HG02870 (cell line): ENCODE measurements around the gene PCK1.

Experiments used
- ATAC-seq: cut with Tn5 transposase; IDR thresholded peaks from one replicate; pipeline ENCODE4 v1.9.1; 2021; ENCODE audit warnings: mild to moderate bottlenecking, moderate library complexity; ENCODE audit not compliant: unreplicated experiment

PCK1 gene

DNA sequence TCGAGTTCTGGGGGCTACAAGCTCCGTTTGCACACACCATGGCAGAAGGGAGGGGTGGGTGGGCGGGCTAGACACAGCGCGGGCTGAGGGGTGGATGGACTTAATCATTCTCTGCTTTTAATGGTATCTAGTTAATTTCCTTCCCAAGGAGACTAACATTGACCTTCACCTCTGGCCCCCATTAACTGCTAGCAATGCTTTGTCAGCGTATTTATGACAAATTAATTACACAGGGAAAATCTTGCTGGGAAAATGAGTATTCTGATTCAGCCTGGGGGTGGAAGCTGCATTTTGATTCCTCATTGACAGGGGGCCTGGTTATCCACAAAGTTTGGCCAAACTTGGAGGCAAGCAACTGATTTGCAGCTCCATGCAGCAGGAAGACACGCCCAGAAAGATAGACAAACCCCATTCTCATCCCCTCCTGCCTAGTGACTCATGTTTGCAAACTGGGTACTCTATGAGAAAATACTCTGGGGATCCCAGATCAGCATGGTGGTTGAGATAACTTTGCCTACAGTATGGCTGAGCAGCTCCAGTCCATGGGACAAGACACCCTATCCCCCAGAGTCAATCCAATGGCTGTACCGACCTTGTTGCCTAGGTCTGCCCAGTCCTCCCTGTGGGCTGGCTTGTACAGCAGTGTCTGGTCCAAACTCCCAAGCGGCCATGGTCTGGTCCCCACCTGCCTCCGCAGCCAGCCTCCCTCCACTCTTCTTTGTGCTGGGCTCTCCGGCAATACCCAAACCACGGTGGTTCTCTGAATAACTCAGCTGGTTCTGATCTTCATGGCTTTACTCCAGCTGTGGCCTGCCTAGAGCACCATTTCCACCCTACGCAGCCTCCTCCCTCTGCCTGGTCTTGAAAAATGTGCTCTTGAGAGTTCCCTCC, 39.7 kb downstream of the PCK1 start:
- peak; percentile 62 for ATAC-seq

DNA sequence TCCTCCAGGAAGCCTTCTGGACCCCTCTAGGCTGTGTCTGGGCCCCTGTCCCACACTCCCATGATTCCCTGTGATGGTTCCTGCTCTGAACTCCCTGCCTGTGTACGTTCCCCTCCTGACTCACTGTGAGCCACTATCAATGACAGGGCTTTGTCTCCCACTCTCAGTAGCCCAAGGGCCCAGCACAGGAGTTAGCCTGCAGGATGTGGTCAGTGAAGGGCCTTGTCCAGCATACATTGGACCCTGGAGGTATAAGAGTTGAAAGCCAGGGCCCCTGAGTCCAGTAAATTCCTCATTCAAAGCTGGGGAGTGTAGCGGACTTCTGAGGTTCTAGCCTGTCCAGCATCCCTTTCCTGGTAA, 40.3 kb downstream of the PCK1 start:
- no peak for ATAC-seq

- no peak for ATAC-seq
Observed at GRCh38 chr20:57601737-57602136, 40.8 kb downstream of the PCK1 start.

DNA sequence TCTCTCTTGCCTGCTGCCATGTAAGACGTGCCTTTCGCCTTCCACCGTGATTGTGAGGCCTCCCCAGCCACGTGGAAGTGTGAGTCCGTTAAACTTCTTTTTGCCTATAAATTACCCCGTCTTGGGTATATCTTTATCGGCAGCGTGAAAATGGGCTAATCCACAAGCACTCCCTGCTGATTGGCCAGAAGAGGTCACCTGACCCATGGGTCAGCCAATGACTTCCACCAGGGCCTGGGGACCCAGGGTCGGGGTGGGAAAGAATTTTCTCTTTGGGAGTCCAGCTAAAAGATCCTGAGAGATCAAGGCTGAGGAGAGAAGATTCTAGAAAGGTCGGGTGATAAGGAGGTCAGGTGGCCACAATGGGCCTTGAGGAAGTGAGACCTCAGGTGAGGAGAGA, 42.2 kb downstream of the PCK1 start:
- no peak for ATAC-seq

DNA sequence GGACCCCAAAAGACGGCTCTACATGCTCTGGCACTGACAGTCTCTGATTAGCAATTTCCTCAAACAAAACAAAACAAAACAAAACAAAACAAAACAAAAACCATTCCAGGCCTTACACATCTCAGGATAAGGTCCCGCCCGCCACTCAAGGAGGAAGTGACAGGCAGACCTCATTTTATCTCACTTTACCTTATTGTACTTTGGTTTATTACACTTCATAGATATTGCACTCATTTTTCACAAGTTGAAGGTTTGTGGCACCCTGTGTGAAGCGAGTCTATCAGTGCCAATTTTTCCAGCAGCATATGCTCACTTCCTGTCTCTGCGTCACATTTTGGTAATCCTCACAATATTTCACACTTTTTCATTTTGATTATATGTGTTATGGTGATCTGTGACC, 44.1 kb downstream of the PCK1 start:
- no peak for ATAC-seq

DNA sequence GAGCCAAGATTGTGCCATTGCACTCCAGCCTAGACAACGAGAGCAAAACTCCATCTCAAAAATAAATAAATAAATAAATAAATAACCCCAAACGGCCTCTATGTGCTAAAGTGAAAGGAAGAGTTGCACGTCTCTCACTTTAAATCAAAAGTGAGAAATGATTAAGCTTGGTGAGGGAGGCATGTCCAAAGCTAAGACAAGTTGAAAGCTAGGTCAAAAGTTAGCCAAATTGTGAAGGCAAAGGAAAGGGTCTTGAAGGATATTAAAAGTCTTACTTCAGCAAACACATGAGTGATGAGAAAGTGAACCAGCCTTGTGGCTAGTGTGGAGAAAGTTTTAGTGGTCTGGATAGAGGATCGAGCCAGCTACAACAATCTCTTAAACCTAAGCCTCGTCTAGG, 45.0 kb downstream of the PCK1 start:
- no peak for ATAC-seq

DNA sequence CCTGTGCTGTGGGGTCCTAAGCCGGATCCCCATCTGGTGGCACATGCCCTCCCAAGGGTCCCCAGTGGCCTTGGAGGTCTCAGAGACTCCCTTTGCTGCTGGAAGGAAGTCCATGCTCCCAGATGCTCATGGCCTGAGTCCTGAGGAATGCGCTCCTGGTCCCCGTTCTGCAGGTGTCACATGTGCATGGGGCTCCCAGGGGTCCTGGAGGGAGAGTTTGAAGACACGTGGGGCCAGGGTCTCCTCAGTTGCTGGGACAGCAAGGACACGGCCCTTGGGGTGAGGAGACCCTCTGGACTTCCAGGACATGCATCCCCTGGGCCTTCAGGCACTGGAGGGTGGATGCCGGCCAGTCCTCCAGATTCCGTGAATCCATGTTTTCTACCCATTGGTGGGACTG, 47.6 kb downstream of the PCK1 start:
- ATAC-seq: no peak

GRCh38 chr20:57609086-57609841, 48.4 kb downstream of the PCK1 start:
- ATAC-seq: no peak

- ATAC-seq: no peak
Observed at GRCh38 chr20:57609842-57610167, 48.9 kb downstream of the PCK1 start.

DNA sequence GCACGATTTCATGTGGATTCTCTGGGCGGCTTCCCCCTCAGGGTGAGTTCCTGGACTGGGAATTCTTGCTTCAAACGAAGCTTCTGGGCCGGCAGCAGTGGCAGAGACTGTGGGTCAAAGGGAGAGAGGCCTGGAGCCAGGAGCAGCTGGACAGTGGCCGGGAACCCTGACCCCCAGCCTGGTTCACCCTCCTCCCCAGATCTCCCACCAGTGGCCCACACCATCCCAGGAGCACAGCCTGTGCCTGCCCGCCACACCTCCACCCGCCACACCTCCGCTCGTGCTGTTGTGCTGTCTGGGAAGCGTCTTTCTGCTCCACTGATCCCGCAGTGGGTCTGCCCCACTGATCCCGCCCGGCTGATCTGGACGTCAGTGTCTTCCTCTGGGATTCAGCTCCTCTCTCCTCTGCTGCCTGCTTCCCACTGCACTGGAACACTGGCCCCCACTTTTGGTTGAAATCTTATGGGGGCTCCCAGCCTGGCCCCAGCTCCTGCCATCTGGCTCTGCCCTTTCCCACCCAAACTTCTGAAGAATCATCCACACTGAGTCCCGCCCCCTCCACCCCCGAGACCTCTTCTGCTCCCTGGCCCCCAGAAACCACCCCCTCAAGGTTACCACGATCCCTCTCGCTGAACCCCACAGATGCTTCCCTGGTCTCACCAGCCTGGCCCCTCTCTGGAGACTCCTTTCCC, 49.5 kb downstream of the PCK1 start:
- no peak for ATAC-seq

DNA sequence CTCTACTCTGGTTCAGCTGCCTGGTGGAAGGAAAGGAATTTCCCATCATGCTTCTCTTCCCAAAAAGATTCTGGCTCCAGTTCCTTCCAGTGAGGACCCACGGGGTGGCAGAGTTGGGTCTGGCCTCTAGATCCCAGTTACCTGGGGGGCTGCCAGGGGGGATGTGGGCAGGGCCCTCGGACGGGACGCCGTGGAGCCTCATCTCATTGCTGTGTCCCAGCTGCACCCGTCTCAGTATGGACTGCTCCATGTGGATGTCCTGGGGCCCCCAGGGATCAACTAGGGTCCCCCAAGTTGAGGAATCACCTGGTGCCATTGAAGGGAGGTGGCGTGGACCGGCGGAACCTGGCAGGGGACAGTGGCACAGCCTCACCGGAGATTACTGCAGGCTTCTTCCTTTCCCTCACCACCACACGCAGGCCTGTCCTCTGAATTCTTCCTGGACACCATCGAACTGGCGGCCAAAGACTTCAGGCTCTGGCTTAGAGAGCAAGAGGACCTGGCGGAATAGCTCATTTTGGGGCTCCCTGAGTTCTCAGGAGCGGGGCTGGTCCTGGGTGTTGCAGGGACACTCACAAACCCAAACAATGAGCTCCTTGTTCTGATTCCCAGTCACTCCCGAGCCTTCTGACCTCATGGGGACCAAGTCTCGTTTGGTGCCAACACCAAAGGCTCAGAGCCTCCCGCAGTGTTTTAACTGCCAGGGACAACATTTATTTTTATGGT, 50.8 kb downstream of the PCK1 start:
- ATAC-seq: no peak

DNA sequence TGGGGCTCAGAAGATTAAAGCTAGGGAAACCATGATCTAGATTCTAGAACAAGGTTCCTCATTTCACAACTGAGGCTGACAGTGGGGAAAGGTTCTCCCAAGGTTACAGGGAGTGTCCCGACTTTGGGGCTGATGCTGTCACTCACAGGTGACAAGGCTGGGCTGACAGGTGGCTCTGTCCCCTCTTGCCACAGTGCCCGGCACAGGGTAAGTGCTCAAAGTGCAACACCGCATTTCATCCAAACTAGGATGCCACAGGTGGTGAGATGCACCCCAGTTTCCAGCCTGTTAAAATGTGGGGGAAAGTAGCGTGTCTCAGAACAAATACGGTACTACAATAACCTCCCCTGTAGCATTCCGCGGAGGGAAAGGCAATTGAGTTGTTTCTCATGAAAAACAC, 51.5 kb downstream of the PCK1 start:
- ATAC-seq: no peak

DNA sequence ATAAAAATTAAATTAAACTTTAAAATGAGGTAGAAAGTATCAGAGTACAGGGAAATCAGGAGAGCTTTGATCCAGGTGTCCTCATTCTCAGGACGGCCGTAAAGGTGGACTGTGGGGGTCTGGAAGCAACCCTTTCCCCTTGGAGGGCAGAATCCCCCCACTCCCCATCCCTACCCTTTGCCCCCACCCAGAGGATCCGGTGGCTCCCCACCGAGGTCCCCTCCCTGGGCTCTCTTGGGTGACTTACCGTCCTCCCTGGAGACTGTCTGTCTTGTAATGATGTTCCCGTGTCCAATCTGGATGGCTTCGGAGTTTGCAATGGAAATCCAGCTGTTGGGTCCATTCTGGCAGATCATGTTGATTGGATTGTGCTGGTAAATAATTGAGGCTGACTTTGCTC, 52.0 kb downstream of the PCK1 start:
- ATAC-seq: no peak

GRCh38 chr20:57613481-57613921, 52.6 kb downstream of the PCK1 start:
- ATAC-seq: no peak

DNA sequence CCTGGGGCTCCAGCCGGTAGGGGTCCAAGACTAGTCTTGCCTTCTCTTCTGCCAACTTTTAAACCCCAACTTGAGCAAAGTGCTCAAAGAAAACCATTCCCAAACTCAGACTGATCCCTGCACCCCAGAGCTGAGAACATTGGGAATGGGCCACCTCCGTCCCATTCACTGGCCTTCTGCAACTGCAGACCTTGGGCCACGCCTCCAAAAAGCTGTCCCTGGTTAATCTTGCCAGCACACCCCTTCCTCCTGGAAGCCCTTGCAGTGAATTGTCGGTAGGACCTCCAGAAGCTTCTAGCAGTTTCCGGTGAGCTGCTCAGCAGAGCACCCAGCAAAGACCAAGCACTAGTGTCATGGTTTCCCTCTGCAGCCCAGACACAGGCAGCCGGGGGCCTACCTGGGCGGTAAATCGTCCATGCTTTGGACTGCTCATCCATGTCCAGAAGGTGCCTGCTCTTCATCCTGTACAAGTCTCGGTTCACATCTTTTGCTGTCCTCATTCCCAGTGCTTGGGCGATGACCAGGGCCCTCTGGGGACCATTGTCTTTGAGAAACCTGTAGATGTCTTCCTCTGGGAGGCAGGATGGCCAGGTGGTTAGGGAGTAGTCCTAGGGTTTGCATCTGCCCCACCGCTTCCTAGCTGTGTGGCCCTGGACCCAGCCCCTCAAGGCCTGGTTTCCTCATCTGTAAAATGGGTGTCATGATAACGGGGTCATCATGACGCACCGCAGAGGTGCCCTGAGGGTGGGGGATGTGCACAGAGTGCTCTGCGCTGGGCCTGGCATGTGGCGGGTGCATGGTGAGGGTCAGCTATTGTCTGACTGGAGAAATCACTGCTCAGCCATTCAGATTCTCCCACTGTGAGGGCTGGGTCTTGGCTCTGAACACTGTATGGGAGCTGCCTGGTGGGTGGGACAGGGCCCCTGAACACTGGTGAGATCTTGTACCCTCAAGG, 53.9 kb downstream of the PCK1 start:
- no peak for ATAC-seq

DNA sequence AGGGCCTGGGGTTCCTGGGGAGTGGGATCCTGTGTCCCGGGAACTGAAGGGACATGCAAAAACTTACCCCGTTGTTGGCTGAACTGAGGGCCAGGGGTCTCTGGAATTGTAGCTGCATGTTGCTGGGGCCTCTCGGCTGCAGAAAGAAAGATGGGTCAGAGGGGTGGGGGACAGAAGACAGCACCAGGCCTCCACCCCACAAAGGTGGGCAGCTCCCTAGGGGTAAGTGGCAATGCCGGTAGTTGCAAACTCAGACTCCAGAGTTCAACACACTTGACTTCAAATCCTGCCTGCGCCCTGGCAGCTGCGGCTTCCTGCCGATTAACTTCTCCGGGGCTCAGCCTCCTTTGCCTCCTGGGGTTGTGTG, 54.5 kb downstream of the PCK1 start:
- ATAC-seq: no peak

- ATAC-seq: no peak
Observed at GRCh38 chr20:57616143-57616951, 55.4 kb downstream of the PCK1 start.

DNA sequence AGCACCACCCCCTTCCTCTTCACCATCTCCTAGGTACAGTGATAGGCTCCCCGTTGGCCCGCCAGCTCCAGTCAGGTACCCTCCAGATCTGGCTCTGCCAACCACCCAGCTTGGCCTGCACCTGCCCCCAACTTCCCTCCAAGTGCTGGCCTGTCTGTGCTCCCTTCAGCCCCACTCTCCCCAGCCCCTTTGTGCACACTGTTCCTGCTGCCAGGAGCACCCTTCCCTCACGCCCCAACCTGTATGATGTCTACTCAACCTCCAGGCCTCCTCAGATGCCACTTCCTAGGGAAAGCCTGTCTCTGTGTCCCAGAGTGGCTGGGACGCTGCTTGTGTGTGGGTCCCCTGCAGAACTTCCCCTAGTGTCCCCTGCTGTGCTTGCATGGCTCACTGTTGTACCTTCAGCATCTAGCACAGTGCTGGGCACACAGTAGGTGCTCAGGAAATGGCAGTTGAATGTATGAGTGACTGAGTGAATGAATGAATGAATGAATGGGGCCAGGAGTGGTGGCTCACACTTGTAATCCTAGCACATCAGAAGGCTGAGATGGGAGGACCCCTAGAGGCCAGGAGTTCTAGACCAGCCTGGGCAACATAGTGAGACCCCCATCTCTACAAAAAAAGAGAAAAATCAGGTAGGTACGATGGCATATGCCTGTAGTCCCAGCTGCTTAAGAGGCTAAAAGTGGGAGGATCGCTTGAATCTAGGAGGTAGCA, 56.3 kb downstream of the PCK1 start:
- no peak for ATAC-seq
